ENCODE results near the gene UBR3.

DNA sequence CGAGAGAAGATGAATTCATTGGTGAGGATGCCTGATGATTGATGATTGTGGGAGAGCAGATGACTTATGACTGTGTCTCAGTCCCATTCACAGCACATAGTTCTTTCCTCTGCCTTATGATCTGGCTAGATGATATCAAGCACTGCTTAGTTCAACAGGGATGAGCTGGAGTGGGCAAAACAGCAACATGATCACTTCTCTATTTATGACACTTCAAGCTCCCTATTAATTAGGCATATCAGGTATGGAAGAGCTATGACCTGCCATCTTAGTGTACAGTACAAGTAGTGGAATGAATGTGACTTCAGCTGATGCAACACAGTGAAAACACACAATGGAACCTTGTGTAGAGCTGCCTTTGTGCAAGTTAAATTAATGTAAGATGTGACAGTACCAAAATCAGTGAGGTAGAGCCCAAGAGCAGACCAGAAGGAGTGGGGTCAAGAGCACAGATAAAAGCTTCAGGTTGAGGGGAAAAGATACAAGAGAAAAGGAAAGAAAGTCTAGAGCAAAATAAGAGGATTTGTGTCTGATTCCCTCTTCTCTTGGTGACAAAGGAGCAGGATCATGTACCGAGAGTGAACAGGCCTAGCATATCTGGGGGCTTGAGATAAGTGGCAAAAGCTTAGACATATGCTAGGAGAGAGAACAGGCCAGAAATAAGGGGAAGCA is 257.7 kb downstream of the UBR3 start:
- TF ChIP-seq CTCF (conservative IDR thresholded peaks at IDR 0.05; ENCODE audit: low read length) (no peak), EZH2phosphoT487 (IDR thresholded peaks at IDR 0.05; ENCODE audit: borderline replicate concordance, low read depth, low read length) (no peak)

Measured in OCI-LY7 (cell line).